SK-N-MC (cell line): ENCODE results near the gene SH2D2A.

Source experiments
- EZH2 ChIP-seq: fragments of 200-600 bp; sonication (generic); IDR thresholded peaks from one replicate; pipeline ENCODE4 v1.6.1; 2017; ENCODE audit warnings: antibody characterized with exemption
- POLR2AphosphoS5 ChIP-seq: IDR thresholded peaks from 2 replicates; pipeline ENCODE4 v1.6.1; 2012; ENCODE audit warnings: mild to moderate bottlenecking, low read depth, low read length, borderline replicate concordance

GRCh38 chr1:156786640-156787039 lies 30.0 kb downstream of the SH2D2A start:
- TF ChIP-seq EZH2 (no peak), POLR2AphosphoS5 (no peak)
